ENCODE results near the gene DDX23.

Gene DDX23

DNA sequence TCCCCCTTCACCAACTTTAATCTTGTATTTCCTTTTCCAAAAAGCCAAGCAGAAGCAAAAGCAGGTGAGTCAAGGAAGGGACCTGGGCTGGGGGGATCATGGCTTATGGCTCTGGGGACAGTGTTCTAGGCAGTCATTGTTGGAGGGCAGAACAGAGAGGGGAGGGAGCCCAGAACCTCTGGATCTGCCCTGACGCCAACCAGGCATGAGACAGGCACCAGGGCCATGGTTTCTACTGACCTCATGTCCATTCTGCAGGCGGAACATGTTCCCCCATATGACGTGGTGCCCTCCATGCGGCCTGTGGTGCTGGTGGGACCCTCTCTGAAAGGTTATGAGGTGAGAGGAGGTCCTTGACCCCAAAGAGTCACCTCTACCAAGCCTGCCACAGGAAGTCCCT lies 27.1 kb downstream of the DDX23 start:
- DNase-seq (ENCODE audit: low read depth in 2 of 3, low spot score in 2 of 3) = no peak

DNA sequence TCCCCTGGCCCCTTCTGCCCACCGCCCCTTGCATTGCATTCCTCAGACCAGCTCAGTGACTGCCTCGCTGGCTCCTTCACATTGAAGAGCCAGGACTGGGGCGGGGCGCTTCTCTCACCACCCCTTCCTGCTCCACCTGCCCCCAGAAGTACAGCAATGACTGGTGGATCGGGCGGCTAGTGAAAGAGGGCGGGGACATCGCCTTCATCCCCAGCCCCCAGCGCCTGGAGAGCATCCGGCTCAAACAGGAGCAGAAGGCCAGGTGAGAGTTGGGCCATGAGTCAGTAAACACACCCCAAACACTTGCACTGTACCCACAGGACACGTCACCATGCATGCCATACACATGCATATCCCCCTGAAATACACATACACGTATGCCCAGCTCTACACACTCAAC lies 27.9 kb downstream of the DDX23 start:
- no peak for DNase-seq (ENCODE audit: low read depth in 2 of 3, low spot score in 2 of 3)

DNA sequence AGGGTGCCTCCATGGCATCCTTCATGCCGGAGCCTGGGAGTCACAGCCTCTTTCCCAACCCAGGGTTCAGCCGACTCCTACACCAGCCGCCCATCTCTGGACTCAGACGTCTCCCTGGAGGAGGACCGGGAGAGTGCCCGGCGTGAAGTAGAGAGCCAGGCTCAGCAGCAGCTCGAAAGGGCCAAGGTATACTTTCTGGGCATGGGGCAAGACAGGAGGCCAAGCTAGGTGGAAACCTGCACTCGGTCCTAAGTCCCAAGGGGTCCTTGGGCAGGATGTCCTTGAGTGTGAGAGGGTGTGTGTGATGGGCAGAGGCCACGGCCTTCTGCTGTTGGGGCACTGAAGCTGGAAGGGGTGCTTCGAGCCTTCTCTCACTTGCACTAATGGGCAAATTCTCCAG lies 28.7 kb downstream of the DDX23 start:
- DNase-seq (ENCODE audit: low read depth in 2 of 3, low spot score in 2 of 3) = no peak

DNA sequence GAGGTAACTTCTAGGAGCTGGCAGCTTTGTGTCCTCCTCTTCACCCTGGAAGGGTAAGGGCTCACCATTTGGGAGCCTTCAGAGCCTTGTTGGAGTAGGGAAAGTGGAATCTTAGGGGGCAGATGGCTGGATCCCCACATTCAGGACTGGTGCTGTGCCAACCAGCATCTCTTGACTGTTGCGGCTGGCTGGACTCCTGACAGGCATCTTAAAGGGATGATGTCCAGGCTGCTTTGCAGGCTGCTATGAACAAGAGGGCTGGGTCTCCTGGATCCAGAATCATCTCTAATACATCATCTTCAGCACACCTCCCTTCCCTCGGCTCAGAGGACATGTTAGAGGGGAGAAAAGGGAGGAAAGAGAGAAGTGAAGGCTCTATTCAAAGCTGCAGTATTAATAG lies 29.3 kb downstream of the DDX23 start:
- no peak for DNase-seq (ENCODE audit: low read depth in 2 of 3, low spot score in 2 of 3)

DNA sequence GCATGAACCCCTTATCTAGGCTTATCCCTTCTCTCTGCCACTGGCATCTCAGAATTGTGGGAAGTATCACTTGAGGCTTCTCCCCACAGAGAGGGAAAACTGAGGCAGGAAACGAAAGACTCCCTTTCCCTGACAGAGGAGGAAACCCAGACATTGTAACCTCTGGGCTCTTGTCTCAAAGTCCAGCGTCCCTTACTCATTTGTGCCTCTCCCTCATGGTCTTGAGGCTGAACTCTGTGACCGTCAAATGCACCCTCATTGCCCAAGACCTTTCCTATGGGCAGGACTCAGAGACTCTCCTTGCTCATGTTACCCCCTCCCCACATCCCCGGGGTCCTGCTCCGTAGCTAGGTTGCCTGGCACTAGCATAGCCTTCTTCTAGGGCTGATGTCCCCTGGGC lies 29.8 kb downstream of the DDX23 start:
- no peak for DNase-seq (ENCODE audit: low read depth in 2 of 3, low spot score in 2 of 3)

DNA sequence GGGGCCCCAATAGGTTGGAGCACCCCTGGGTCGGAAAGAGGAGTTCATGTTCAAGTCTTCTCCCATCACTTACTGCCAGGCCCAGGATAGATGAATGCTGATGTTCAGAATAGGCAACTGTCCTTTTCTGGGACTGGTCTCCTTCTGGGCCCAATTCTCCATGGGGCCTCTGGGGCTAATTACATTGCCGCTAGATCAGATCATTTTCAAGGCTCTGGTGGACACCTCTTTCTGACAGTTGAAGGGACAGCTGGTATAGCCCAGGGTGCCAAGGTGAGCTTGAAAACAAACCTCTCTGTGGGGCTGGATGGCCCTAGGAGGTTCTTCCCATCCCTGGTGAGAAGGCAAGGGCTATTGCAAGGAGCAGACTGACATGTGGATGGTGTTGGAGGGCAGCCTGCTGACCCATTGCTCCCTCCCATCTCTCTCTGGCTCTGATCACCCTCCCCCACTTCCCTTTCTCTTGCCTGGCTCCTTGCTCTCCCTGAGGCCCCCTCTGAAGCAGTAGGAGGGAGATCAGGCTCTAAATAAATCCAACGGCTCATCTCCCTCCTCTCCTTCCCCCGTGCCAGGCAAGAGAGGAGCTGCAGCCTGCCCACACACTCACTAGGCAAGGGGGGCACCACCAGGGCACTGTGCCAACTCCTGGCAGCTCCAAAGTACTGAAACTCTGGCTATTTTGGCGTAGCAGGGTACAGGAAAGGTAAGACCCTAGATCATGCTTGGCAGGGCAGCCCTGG lies 31.8 kb downstream of the DDX23 start:
- DNase-seq (ENCODE audit: low read depth in 2 of 3, low spot score in 2 of 3) = no peak

DNA sequence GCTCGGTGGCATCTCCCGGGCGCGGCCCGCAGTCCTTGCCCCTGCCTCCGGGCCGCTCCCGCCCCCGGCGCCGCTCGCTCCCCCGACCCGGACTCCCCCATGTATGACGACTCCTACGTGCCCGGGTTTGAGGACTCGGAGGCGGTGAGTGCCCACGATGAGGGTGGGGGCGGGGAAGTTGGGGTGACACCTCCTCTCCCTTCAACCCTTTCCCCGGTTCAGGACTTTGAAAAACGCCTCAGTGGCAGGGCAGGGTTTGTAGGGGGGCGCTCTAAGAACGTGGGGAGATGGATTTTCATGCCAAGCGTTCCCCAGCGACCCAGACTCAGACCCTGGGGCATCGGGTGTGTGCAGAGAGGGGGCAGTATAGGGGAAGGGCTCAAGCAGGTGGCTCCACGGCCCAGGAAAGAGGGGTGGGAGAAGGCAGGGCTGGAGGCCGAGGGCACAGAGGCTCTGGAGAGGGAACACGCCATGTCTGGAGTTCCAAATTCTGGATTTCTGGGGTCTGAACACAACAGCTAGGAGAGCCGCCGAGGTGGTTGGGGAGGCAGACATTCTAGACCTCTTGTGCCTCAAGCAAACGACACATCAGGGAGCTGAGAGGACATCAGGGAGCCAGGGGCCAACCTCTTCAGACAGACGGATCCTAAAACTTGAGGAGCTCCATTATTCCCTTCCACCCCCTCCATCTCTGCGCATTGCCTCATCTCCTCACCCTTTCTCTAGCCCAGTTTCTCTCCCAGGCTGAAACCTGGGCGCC lies 33.0 kb downstream of the DDX23 start:
- DNase-seq (ENCODE audit: low read depth in 2 of 3, low spot score in 2 of 3) = no peak

DNA sequence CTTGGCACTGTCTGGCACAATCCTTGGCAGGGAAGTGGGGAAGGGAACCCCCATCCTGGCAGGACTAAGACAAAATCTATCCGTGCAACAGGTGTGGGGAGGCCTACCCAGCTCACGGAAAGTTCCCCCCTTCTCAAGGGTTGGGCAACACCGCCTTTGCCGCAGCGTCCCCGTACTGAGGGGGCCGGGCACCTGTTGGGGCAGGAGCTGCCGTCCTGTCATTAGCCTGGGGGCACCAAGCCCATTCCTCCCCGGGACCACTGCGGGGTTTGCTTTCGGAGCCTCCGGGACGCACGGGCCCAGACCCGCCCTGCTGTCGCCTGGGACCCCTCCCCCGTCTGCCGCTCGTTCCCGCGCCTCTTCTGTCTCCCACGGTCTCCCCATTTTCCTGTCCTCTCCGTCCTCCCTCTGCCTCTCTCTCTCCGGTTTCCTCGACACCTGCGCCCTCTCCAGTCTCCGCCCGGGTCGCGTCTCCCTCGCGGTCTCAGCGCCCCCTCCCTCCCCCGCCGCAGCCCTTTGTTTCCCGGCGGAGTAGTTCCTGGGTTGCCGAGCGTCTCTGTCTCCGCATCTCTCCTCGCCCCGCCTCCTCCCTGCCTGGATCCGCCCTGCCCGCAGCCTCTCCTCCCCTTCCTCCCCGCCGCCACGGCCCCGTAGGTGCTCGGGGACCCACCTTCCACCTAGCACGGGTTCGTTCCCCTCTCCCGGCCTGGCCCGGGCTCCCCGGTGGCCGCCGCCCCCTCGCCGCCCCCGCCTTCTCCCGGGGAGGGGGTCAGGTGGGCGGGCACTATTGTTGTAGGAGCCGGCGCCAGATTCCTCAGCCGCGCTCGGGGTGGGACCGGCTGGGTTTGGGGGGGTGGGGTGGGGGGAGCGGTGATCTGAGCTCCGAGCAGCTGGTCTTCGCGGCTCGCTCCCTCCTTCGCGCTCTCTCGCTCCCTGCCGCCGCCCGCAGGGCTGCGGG lies 33.8 kb downstream of the DDX23 start, which contains the start of gene CACNB3:
CACNB3 (plus strand) TSS at position 624 of the 958 bp plus-strand sequence. CDS start 434 bp downstream, outside the sequence.
- peak; percentile 33 to 50 (median 49) for DNase-seq (ENCODE audit: low read depth in 2 of 3, low spot score in 2 of 3)

DNA sequence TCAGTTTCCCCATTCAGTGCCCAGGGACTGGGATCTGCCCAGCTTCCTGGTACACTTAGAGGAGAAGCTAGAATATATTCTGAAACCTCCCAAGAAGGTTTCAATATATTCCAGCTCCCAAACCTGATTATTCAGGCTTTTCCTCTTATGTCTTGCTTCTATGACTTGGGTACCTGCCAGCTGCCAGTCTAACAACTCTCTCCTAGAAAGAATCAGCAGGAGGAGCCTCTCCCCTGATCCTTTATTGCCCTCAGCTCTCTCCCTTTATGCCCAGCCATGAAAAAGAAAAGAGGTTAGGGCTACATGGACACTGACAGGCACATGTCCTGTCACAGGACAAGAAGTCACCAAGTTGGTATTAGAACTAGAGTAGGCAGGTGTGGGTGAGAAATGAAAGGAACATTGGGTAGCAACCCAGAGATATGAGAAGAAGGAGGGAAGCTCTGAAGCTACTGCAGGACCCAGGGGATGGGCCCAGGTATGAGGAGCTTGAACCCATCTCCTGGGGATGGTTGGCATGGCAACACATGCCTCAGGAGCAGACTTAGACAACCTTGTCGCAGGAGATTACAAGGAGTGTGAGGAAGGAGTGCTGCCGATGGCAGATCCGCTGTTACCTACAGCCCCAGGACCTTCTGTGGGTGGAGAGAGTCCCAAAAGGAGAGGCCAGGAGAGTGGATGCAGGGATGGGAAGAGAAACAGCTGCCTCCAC lies 35.7 kb downstream of the DDX23 start:
- DNase-seq (ENCODE audit: low read depth in 2 of 3, low spot score in 2 of 3) = no peak

DNA sequence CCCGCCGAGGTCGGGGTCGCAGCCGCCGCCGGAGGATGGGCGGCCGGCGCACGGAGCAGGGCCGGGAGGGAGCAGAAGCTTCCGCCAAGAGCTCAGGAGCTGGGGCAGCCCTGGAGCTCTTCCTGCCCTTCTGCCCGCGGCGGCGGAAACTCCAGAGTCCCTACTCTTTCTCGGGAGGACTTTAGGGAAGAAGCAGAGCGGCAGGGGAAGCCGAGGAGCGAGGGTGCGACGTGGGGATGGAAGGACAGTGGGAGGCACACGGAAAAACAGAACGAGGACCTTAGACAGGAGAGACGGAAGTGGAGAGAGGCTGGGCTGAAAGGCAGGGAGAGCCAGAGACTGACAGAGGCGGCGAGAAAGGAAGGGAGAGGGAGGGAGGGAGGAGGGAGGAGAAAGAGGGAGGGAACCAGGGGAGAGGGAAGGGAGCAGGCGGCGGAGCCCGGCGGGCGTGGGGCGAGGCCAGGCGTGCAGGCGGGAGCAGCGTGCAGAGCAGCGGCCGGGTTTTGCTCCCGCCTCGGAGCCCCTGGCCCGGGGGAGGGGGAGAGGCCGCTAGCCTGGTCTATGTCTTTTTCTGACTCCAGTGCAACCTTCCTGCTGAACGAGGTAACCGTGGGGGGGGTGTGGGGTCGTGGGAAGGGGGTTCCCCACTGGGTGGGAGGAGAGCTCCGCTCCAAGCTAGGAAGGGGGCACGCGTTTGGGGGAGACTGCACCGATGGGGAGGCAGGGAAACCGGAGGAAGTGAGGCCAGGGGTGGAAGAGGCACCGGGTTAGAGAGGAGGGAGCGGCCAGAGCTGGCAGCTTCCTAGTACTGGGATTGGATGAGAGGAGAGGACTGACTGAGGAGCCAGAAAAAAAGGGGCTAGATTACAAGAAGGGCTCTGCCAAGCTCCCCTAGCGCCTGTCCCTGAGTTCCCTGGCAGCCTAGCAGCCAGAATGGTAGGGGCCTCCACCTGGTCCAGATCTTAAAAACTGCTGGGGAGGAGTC lies 36.5 kb downstream of the DDX23 start:
- DNase-seq (ENCODE audit: low read depth in 2 of 3, low spot score in 2 of 3) = peak in 1 of 3 experiments; percentile 37

DNA sequence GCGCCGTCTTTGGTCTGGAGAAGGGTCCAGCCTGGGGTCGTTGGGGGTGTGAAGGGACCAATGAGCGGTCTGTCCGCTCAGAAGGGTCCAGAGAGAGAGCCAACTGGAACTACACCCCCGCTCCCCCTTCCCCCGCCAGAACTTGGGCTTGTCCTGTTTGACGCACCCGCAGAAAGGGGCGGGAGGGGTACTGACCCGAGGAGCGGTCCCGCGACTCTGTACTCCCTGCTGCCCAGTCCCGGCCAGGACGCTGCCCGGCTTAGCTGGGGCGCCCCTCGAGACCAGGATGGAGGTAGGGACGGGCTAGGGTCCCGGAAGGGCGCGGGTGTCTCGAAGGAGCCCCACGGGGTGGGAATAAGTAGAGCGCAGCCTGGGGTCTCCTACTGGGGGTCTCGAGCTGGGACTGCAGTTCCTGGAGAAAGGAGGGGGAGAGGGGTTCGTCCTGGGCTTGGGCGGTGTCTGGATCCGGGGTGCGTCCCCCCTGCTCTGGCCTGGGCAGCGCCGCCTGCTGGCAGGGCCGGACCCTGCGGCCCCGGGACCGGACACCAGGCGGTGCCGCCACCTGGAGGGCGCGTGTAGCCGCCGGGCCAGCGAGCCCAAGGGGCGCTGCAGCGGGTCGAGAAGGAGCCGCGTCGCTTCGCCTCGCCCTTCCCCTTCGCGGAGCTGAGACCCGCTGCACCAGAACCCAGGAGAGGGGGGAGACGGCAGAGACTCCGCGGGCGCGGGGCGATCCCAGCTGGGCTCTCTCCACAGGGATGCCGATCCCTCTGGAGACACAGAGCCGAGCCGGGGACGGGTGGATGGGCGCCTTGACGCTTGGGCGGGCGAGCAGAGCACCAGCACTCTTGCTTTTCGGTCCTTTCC lies 37.5 kb downstream of the DDX23 start:
- peak; percentile 60 to 79 (median 75) for DNase-seq (ENCODE audit: low read depth in 2 of 3, low spot score in 2 of 3)

DNA sequence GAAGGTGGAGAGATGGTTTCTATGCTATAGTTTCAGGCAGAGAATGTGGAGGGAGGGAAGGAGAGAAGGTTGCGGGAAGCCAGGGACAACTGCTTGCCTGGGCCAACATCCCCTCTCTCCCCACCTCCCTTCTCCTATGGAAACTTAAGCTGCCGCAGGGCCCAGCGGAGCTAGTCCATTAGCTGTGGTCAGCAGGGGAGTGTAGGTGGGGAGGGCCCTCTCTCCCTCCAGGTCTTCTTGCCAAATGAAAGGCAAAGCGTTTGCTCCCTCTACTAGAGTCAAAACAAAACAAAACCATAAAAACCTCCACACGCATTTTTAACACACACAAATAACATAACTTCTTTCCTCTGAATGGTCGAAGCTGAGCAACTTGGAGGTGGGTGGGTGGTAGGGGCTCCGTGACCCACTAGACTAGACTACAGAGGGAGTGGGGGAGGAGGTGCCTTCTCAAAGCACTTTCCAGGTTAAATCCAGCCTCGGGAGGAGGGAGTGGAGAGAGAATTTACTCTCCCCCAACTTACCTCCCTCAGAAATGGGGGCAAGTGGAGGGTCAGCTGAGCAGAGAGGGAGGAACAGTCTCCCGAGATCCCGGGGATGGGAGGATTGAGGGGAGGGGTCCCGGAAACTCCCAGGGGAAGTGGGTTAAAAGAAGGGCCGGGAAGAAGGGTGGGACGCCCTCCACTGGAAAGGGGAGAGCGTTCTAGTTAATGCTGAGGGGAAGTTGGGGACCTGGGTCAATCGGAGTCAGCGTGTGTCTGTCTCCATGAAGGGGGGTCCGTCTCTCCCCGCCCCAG lies 38.3 kb downstream of the DDX23 start:
- DNase-seq (ENCODE audit: low read depth in 2 of 3, low spot score in 2 of 3) = no peak

DNA sequence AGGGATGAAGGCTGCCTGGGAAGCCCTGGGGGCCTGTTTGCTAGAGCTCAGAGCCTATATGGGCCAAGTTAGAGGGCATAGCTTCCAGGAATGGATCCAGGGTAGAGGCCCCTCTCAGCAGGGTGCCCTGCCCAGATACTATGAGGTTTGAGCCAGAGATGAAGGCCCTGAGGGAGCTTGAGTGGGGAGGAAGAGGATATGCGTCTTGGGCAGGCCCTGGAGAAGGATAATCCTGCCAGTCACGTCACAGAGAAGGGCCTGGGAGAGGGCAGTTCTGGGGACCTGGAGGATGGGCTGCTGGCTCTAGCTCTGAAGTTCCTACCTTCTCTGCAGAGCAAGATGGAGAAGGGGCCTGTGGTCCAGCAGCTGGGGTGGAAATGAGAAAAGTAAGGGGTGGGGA lies 39.6 kb downstream of the DDX23 start:
- no peak for DNase-seq (ENCODE audit: low read depth in 2 of 3, low spot score in 2 of 3)

DNA sequence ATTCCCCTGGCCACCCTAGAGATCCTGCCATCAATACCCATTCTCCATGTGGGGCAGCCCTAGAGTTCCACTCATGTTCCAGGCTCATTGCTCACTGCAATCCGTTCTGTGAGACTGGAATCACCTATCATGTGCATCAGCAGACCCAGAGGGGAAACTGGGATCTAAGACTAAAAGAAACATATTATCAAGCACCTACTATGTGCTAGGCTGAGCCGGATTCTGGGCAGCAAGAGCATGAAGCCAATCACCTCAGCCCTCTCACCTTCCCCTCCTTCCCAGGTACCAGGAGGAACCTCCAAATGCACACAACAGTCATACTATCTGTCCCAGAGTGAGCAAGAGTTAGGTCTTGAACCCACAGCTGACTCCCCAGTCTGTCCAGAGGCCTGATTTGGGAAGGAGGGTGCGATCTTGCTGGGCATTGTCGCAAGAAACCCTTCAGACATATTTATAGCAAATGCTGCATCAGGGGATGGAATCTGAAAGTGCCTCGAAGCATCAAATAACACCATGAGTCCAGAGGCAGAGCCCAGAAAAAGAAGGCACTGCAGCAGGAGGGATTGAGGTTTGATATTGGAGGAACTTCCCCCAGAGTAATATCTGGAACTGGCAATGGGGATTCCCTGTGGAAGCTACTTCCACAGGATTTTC lies 40.4 kb downstream of the DDX23 start:
- no peak for DNase-seq (ENCODE audit: low read depth in 2 of 3, low spot score in 2 of 3)

DNA sequence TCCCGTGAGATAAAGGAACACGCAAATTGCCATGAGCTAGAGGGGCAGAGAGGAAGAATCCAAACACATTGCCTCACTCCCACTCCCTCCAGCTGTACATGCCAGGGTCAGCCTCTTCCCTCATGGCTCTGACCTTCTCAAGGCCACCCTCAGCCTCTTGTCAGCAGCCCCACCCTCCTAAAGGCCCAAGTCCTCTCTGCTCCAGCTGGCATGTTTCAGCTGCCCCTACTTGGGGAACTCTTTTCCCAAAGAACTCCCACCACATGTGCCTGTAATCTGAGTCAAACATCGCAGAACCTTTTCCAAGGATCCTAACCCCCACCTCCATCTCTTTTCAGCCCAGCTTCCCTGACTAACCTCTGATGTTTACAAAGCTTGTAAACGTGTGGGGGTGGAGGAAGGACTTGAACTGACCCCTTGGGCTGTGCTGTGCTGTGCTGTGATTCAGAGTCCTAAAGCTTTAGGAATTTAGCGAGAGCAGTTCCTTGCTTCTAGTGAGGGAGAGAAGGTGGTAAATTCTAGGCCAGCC lies 41.0 kb downstream of the DDX23 start:
- no peak for DNase-seq (ENCODE audit: low read depth in 2 of 3, low spot score in 2 of 3)

DNA sequence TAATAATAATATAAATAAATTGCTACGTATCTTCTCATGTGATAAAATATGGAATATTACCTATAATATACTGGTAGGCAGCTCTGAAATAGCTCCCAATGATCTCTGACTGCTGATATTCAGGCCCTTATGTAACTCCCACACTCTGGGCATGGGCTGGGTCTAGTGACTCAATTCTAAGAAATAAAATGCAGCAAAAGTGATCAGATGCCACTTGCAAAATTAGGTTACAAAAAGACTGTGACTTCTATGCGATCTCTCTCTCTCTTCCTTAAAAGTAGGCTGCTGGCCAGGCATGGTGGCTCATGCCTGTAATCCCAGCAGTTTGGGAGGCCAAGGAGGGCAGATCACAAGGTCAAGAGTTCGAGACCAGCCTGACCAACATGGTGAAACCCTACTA lies 44.0 kb downstream of the DDX23 start:
- no peak for DNase-seq (ENCODE audit: low read depth in 2 of 3, low spot score in 2 of 3)

DNA sequence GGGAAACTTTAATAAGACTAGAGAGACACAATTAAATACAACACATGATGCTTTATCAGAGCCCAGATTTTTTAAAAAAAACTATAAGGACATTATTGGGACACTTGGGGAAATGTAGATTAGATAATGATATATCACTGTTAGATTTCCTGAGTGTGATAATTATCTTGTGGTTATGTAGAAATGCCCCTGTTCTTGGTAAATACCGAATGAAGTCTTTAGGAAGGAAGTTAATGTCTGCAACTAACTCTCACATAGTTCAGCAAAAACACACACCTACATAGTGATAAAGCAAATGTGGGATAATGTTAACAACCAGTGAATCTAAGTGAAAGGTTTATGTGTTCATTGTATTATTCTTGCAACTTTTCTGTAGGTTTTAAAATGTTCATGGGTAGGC lies 48.3 kb downstream of the DDX23 start:
- no peak for DNase-seq (ENCODE audit: low read depth in 2 of 3, low spot score in 2 of 3)

All from activated CD8-positive, alpha-beta memory T cell treated with anti-CD3 and anti-CD28 coated beads for 48 hours (primary cell).